Measurements from ENCODE around the gene HPS3. TPM values are rescaled to one million over a fixed set of nuclear protein-coding genes. Genes with fewer than 3 reads are reported as not detected.

The HPS3 gene
- total RNA-seq, 2 donors from 2014 or later, result 18.9 to 22.2 TPM

DNA sequence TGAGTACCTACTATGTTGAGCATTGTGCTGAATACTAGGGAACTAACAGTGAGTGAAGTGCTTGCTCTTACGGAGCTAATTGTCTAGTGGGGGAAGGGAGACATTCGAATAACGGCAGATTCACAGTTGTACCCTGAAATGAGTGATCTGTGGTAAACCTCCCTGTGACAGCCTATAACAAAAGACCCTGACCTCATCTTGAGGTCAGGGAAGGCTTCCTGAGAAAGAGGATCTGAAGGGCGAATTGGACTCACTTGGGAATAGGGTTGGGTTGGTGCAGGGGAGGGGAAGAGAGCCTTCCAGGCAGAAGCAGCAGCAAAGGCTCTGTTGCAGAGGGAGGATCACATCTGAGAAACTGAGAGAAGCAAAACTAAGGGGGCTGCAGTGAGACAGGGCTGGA lies 13.2 kb downstream of the HPS3 start:
- peaks cover 4% of the 10 kb centered on the region for H3K4me1 Mint-ChIP-seq (ENCODE audit: low read depth)
- H3K36me3 Mint-ChIP-seq (ENCODE audit: insufficient read depth in 2 of 2), result peaks cover 0 to 12% of the 10 kb centered on the region in 2 donors
- no peaks in the 10 kb centered on the region for H3K27me3 Mint-ChIP-seq (ENCODE audit: low read depth)
- no peak overlapping the region for H3K27ac Mint-ChIP-seq
- ATAC-seq (replicated peaks in 1 of 2), result no peak
- H3K4me3 Mint-ChIP-seq, result no peak overlapping the region
- H3K9me3 Mint-ChIP-seq, result no peaks in the 10 kb centered on the region
- no peak for DNase-seq

- H3K9me3 Mint-ChIP-seq, result no peaks in the 10 kb centered on the region
- peaks cover 3 to 14% of the 10 kb centered on the region in 2 donors for H3K36me3 Mint-ChIP-seq (ENCODE audit: insufficient read depth in 2 of 2)
- H3K4me1 Mint-ChIP-seq (ENCODE audit: low read depth), result peaks cover 4% of the 10 kb centered on the region
- H3K4me3 Mint-ChIP-seq, result no peak overlapping the region
- H3K27ac Mint-ChIP-seq, result peak overlapping the region; percentile 45
- DNase-seq (no peak), ATAC-seq (replicated peaks in 1 of 2) (no peak)
- no peaks in the 10 kb centered on the region for H3K27me3 Mint-ChIP-seq (ENCODE audit: low read depth)
Measured at GRCh38 chr3:149145356-149145755, 15.9 kb downstream of the HPS3 start.

DNA sequence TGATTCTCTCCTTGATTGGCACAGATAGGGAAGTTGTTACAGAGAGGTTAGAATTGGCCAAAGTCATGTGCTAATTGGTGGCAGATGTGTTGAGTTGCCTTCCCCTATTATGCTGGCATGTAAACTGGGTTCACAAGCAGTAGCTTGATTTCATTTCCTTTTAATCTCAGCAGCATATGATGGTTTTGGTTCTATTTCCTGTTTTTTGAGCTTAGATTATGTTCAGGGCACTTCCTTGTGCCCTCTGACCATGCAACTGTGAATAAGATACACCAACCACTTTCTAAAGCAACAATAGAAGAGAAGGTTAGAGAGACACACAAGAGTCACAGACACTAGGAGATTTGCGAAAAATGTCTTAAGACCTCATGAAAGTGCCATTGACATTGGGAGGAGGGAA lies 16.5 kb downstream of the HPS3 start:
- H3K9me3 Mint-ChIP-seq, result no peaks in the 10 kb centered on the region
- ATAC-seq (replicated peaks in 1 of 2), result no peak

DNA sequence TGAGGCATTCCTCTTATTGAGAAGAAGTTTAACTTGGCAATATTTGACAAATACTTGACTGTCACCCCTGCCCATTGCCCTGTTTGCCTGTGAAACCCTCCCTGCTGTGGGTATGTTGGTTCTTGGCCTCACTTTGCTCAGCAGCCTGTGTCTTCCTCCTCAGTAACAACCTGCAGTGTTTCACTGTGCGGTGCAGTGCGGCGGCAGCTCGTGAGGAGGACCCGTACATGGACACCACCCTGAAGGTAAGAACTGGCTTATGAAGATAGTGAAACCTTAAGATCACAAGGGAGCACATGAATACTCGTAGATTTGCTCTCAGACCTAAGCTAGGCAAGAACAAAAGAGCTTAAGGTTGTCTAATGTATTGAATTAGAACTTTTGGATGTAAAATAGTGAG lies 21.0 kb downstream of the HPS3 start:
- no peak for DNase-seq
- Mint-ChIP-seq H3K36me3 (ENCODE audit: insufficient read depth in 2 of 2) (peaks cover 6 to 13% of the 10 kb centered on the region in 2 donors), H3K27me3 (ENCODE audit: low read depth) (no peaks in the 10 kb centered on the region), H3K9me3 (no peaks in the 10 kb centered on the region), H3K4me1 (ENCODE audit: low read depth) (peaks cover 19% of the 10 kb centered on the region), H3K27ac (no peak overlapping the region), H3K4me3 (no peak overlapping the region)
- ATAC-seq (replicated peaks in 1 of 2), result no peak

More for the DNA sequence above, 16.5 kb downstream of the HPS3 start:
- Mint-ChIP-seq H3K4me1 (ENCODE audit: low read depth) (peaks cover 4% of the 10 kb centered on the region), H3K4me3 (no peak overlapping the region), H3K36me3 (ENCODE audit: insufficient read depth in 2 of 2) (peaks cover 3 to 17% of the 10 kb centered on the region in 2 donors), H3K27me3 (ENCODE audit: low read depth) (no peaks in the 10 kb centered on the region), H3K27ac (no peak overlapping the region)
- DNase-seq, result no peak

- peaks cover 19% of the 10 kb centered on the region for H3K4me1 Mint-ChIP-seq (ENCODE audit: low read depth)
- ATAC-seq (replicated peaks in 1 of 2), result no peak
- peaks cover 6 to 11% of the 10 kb centered on the region in 2 donors for H3K36me3 Mint-ChIP-seq (ENCODE audit: insufficient read depth in 2 of 2)
- no peak for DNase-seq
- no peaks in the 10 kb centered on the region for H3K27me3 Mint-ChIP-seq (ENCODE audit: low read depth)
- no peaks in the 10 kb centered on the region for H3K9me3 Mint-ChIP-seq
- H3K27ac Mint-ChIP-seq, result no peak overlapping the region
- no peak overlapping the region for H3K4me3 Mint-ChIP-seq
Measured at GRCh38 chr3:149151843-149152242, 22.4 kb downstream of the HPS3 start.

DNA sequence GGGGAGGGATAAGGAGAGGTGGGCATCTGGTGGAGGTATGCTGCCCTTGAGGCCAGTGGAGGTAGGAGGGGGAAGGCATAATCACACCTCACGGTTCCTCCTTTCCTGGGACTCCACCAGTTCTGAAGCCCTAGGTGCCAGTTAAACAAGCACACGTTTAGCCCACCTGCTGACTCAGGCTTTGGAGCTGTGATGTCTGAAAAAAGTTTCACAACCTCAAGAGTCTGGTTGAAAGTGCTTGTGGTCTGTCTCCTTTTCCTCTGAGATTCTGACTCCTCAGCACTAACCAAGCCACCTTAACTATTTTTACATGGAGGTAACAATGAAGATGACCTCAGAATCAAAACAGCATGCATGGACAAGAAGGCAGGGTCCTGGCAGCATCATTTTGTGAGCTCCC lies 23.0 kb downstream of the HPS3 start:
- peak; percentile 32 to 33 for DNase-seq
- peak; percentile 95 to 98 for ATAC-seq (replicated peaks in 1 of 2)
- H3K4me3 Mint-ChIP-seq, result no peak overlapping the region
- no peak overlapping the region for H3K27ac Mint-ChIP-seq
- no peaks in the 10 kb centered on the region for H3K27me3 Mint-ChIP-seq (ENCODE audit: low read depth)
- peaks cover 6 to 13% of the 10 kb centered on the region in 2 donors for H3K36me3 Mint-ChIP-seq (ENCODE audit: insufficient read depth in 2 of 2)
- no peaks in the 10 kb centered on the region for H3K9me3 Mint-ChIP-seq
- peaks cover 19% of the 10 kb centered on the region for H3K4me1 Mint-ChIP-seq (ENCODE audit: low read depth)

- no peak overlapping the region for H3K27ac Mint-ChIP-seq
- no peaks in the 10 kb centered on the region for H3K27me3 Mint-ChIP-seq (ENCODE audit: low read depth)
- no peak for ATAC-seq (replicated peaks in 1 of 2)
- no peak for DNase-seq
- H3K4me3 Mint-ChIP-seq, result no peak overlapping the region
- peaks cover 6 to 13% of the 10 kb centered on the region in 2 donors for H3K36me3 Mint-ChIP-seq (ENCODE audit: insufficient read depth in 2 of 2)
- H3K9me3 Mint-ChIP-seq, result no peaks in the 10 kb centered on the region
- H3K4me1 Mint-ChIP-seq (ENCODE audit: low read depth), result peaks cover 19% of the 10 kb centered on the region
Measured at GRCh38 chr3:149153402-149153801, 24.0 kb downstream of the HPS3 start.

DNA sequence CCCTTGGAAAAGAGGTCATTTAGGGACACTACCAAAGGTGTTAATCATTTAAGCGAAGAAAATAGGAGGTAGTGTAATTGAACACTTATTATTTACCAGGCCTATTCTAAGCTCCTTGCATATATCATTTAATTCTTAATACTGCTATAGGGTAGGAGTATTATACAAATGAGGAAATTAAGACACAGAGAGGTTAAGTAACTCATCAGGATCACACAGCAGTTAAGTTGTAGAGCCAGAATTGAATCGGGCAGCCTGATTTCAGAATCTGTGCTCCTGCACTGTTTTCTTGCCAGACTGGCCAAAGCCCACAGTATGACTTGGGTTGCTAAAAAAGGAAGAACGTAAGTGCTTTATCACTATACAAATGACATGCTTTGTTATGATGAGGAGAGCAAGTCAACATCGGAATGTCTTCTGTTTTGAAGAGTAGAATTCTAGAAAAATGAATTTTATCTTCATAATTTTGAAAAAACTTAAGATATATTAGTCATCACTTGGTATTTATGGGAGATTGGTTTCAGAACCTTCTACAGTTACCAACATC lies 31.4 kb downstream of the HPS3 start:
- Mint-ChIP-seq H3K9me3 (no peaks in the 10 kb centered on the region), H3K27me3 (ENCODE audit: low read depth) (no peaks in the 10 kb centered on the region), H3K4me3 (no peak overlapping the region), H3K36me3 (ENCODE audit: insufficient read depth in 2 of 2) (peaks cover 4 to 13% of the 10 kb centered on the region in 2 donors), H3K4me1 (ENCODE audit: low read depth) (no peaks in the 10 kb centered on the region), H3K27ac (no peak overlapping the region)
- no peak for ATAC-seq (replicated peaks in 1 of 2)
- no peak for DNase-seq

DNA sequence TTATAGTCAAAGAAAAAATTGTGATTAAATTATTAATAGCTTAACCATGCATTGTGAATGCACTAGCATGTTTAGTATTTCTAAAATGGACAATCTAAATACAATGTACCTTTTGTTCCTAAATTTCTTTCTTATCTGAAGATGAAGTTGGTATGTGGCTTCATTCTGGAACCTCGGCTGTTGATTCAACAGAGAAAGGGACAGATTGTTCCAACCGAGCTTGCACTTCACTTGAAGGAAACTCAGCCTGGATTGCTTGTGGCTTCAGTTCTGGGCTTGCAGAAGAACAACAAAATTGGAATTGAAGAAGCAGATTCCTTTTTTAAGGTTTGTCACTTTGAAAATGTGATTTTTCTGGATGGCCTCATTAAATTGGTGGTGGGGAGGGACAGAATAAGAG lies 32.6 kb downstream of the HPS3 start:
- DNase-seq (no peak), ATAC-seq (replicated peaks in 1 of 2) (no peak)
- H3K36me3 Mint-ChIP-seq (ENCODE audit: insufficient read depth in 2 of 2), result peaks cover 4 to 13% of the 10 kb centered on the region in 2 donors
- H3K27me3 Mint-ChIP-seq (ENCODE audit: low read depth), result no peaks in the 10 kb centered on the region
- no peak overlapping the region for H3K27ac Mint-ChIP-seq
- H3K4me1 Mint-ChIP-seq (ENCODE audit: low read depth), result no peaks in the 10 kb centered on the region
- no peak overlapping the region for H3K4me3 Mint-ChIP-seq
- H3K9me3 Mint-ChIP-seq, result no peaks in the 10 kb centered on the region

GRCh38 chr3:149163066-149163465 lies 33.6 kb downstream of the HPS3 start:
- Mint-ChIP-seq H3K4me1 (ENCODE audit: low read depth) (no peaks in the 10 kb centered on the region), H3K9me3 (no peaks in the 10 kb centered on the region), H3K27ac (no peak overlapping the region), H3K4me3 (no peak overlapping the region), H3K36me3 (ENCODE audit: insufficient read depth in 2 of 2) (peaks cover 4 to 13% of the 10 kb centered on the region in 2 donors), H3K27me3 (ENCODE audit: low read depth) (no peaks in the 10 kb centered on the region)
- ATAC-seq (replicated peaks in 1 of 2) (no peak), DNase-seq (no peak)

GRCh38 chr3:149167898-149168297 lies 38.5 kb downstream of the HPS3 start:
- DNase-seq (no peak), ATAC-seq (replicated peaks in 1 of 2) (no peak)
- H3K27me3 Mint-ChIP-seq (ENCODE audit: low read depth), result no peaks in the 10 kb centered on the region
- H3K4me1 Mint-ChIP-seq (ENCODE audit: low read depth), result no peaks in the 10 kb centered on the region
- no peak overlapping the region for H3K27ac Mint-ChIP-seq
- H3K9me3 Mint-ChIP-seq, result no peaks in the 10 kb centered on the region
- H3K36me3 Mint-ChIP-seq (ENCODE audit: insufficient read depth in 2 of 2), result peaks cover 6 to 23% of the 10 kb centered on the region in 2 donors
- no peak overlapping the region for H3K4me3 Mint-ChIP-seq

DNA sequence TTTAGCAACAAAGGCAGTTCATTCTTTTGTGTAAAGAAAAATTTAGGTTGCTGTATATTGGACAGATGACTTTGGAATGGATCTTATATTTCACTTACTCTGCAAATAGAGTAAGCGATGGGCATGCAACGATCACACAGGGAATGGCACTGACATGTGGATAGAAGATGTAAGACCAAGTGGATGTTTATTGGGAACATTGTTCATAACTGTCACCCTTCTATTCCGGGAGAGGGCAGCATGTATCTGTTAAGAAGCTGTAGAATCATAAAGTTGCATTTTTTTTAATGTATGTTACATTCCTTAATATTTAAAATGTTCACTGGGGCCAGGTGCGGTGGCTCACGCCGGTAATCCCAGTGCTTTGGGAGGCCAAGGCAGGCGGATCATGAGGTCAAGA lies 41.2 kb downstream of the HPS3 start:
- Mint-ChIP-seq H3K4me1 (ENCODE audit: low read depth) (peaks cover 15% of the 10 kb centered on the region), H3K36me3 (ENCODE audit: insufficient read depth in 2 of 2) (peaks cover 4 to 27% of the 10 kb centered on the region in 2 donors), H3K9me3 (no peaks in the 10 kb centered on the region), H3K27ac (no peak overlapping the region), H3K27me3 (ENCODE audit: low read depth) (no peaks in the 10 kb centered on the region), H3K4me3 (no peak overlapping the region)
- DNase-seq (no peak), ATAC-seq (replicated peaks in 1 of 2) (no peak)

DNA sequence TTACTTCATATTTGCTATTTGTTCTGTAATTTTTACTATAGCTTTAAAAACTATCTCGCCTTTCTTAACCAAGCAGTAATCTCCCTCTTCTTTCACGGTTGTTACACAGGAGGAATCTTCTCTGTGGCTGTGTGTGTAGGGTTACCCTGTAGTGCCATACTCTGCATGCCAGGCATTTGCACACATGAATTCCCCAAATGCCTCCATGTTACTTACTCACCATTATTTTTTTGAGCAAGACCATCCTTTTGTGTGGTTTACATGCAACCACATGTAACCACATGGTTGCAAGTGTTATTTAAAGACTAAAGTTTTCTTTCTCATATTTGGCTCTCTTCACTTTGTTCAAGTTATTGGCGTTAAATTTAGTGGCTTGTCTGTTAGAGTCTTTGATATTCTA lies 45.5 kb downstream of the HPS3 start:
- no peaks in the 10 kb centered on the region for H3K9me3 Mint-ChIP-seq
- ATAC-seq (replicated peaks in 1 of 2), result peak; percentile 97 to 100
- H3K27ac Mint-ChIP-seq, result no peak overlapping the region
- H3K4me3 Mint-ChIP-seq, result peak overlapping the region; percentile 8 to 9
- H3K36me3 Mint-ChIP-seq (ENCODE audit: insufficient read depth in 2 of 2), result peaks cover 0 to 19% of the 10 kb centered on the region in 2 donors
- H3K4me1 Mint-ChIP-seq (ENCODE audit: low read depth), result peaks cover 15% of the 10 kb centered on the region
- peak; percentile 29 to 36 for DNase-seq
- H3K27me3 Mint-ChIP-seq (ENCODE audit: low read depth), result no peaks in the 10 kb centered on the region

- DNase-seq, result no peak
- H3K27me3 Mint-ChIP-seq (ENCODE audit: low read depth), result no peaks in the 10 kb centered on the region
- no peak for ATAC-seq (replicated peaks in 1 of 2)
- peaks cover 0 to 11% of the 10 kb centered on the region in 2 donors for H3K36me3 Mint-ChIP-seq (ENCODE audit: insufficient read depth in 2 of 2)
- peaks cover 15% of the 10 kb centered on the region for H3K4me1 Mint-ChIP-seq (ENCODE audit: low read depth)
- H3K4me3 Mint-ChIP-seq, result no peak overlapping the region
- H3K9me3 Mint-ChIP-seq, result no peaks in the 10 kb centered on the region
- H3K27ac Mint-ChIP-seq, result no peak overlapping the region
Measured at GRCh38 chr3:149177122-149177521, 47.7 kb downstream of the HPS3 start.
